SK-N-SH (cell line): Measurements from ENCODE around the gene SOX8. TPM values are rescaled to one million over a fixed set of nuclear protein-coding genes. Genes with fewer than 3 reads are reported as not detected.

Experiments used
- CTCF ChIA-PET: fragments of 300-600, 350-600 bp; formaldehyde crosslinking; extraction: SDS; loops from one replicate; lab custom pipeline; 2021; lab: Yijun Ruan, JAX
- POLR2A ChIA-PET: fragments of 350-600 bp; sonication (Branson Sonifier 250); formaldehyde crosslinking; extraction: SDS; loops from one replicate; lab custom pipeline; 2020; ENCODE audit warnings: antibody characterized with exemption, inconsistent platforms; lab: Yijun Ruan, JAX
- DNase-seq: peaks from one replicate; pipeline ENCODE4 v3.0.0; 2012
- H2AFZ ChIP-seq: fragments of 200-600 bp; sonication (generic); 2 replicates; pipeline ENCODE4 v1.8.1; 2016; ENCODE audit warnings: antibody characterized with exemption, mild to moderate bottlenecking, low read depth
- H3F3A ChIP-seq: fragments of 200-600 bp; sonication (generic); replicated peaks from 2 replicates; pipeline ENCODE3; 2016; ENCODE audit warnings: antibody characterized with exemption, mild to moderate bottlenecking; ENCODE audit not compliant: insufficient read depth
- H3K27ac ChIP-seq, 2 experiments: fragments of 200-500 bp in 1 of 2; fragments of 200-600 bp in 1 of 2; sonication (Bioruptor generic) in 1 of 2; sonication (generic), shearing (Covaris generic) in 1 of 2; 2 replicates each; pipeline versions ENCODE4 v1.5.1 to v1.6.1; 2014 to 2016; ENCODE audit warnings: low read depth in 2 of 2, inconsistent platforms in 1 of 2, low read length in 1 of 2, mild to moderate bottlenecking in 1 of 2, mixed read lengths in 1 of 2
- H3K27me3 ChIP-seq: fragments of 200-600 bp; sonication (generic), shearing (Covaris generic); 2 replicates; pipeline ENCODE4 v1.6.1; 2016; ENCODE audit warnings: mixed run types; ENCODE audit not compliant: insufficient read depth
- H3K36me3 ChIP-seq, 2 experiments: fragments of 200-500 bp in 1 of 2; fragments of 200-600 bp in 1 of 2; sonication (Bioruptor generic) in 1 of 2; sonication (generic) in 1 of 2; replicated peaks in 1 of 2; 2 replicates each; pipeline versions ENCODE3 to v1.5.1; 2014 to 2016; ENCODE audit warnings: low read length in 1 of 2, mild to moderate bottlenecking in 1 of 2; ENCODE audit not compliant: insufficient read depth in 2 of 2, control insufficient read depth in 1 of 2
- H3K4me1 ChIP-seq, 2 experiments: fragments of 200-500 bp in 1 of 2; fragments of 200-600 bp in 1 of 2; sonication (Bioruptor generic) in 1 of 2; sonication (generic), shearing (Covaris generic) in 1 of 2; 2 replicates each; pipeline versions ENCODE4 v1.5.1 to v1.6.1; 2014 to 2016; ENCODE audit warnings: low read depth in 1 of 2, low read length in 1 of 2, mixed run types in 1 of 2; ENCODE audit not compliant: insufficient read depth in 2 of 2, control insufficient read depth in 1 of 2
- H3K4me2 ChIP-seq: fragments of 200-600 bp; sonication (generic), shearing (Covaris generic); 2 replicates; pipeline ENCODE4 v1.6.1; 2017; ENCODE audit warnings: mixed run types
- H3K4me3 ChIP-seq, 2 experiments: fragments of 200-500 bp in 1 of 2; fragments of 200-600 bp in 1 of 2; sonication (Bioruptor generic) in 1 of 2; sonication (generic), shearing (Covaris generic) in 1 of 2; 2 replicates each; pipeline versions ENCODE4 v1.5.1 to v1.8.1; 2014 to 2016; ENCODE audit warnings: low read depth in 2 of 2, inconsistent platforms in 1 of 2, low read length in 1 of 2, mild to moderate bottlenecking in 1 of 2, mixed read lengths in 1 of 2, moderate library complexity in 1 of 2
- H3K79me2 ChIP-seq: fragments of 200-600 bp; sonication (generic); 2 replicates; pipeline ENCODE4 v1.8.1; 2017; ENCODE audit warnings: mild to moderate bottlenecking; ENCODE audit not compliant: insufficient read depth
- H3K9ac ChIP-seq: fragments of 200-600 bp; sonication (generic); 2 replicates; pipeline ENCODE4 v1.6.1; 2017; ENCODE audit warnings: mixed run types
- H3K9me2 ChIP-seq: fragments of 200-600 bp; sonication (generic); 2 replicates; pipeline ENCODE4 v1.6.1; 2017; ENCODE audit warnings: mixed run types
- H3K9me3 ChIP-seq: fragments of 200-600 bp; sonication (generic); 2 replicates; pipeline ENCODE4 v1.6.1; 2017; ENCODE audit warnings: mixed run types, mild to moderate bottlenecking, moderate library complexity
- H4K20me1 ChIP-seq: fragments of 200-600 bp; sonication (generic); 2 replicates; pipeline ENCODE4 v1.6.1; 2017; ENCODE audit warnings: mild to moderate bottlenecking, mixed run types; ENCODE audit not compliant: insufficient read depth
- CHD2 ChIP-seq: fragments of 150-350 bp; IDR thresholded peaks from 2 replicates; pipeline ENCODE4 v1.6.1; 2018; ENCODE audit warnings: low read length; ENCODE audit not compliant: partially characterized antibody
- EP300 ChIP-seq, 2 experiments: IDR thresholded peaks; 2 replicates each; pipeline versions ENCODE4 v1.4.0 to v1.6.1; 2012; ENCODE audit warnings: borderline replicate concordance in 1 of 2, low read depth in 1 of 2, low read length in 1 of 2
- EZH2phosphoT487 ChIP-seq: fragments of 200-600 bp; sonication (generic); IDR thresholded peaks from 2 replicates; pipeline ENCODE4 v1.6.1; 2017; ENCODE audit warnings: low read depth, mixed run types, mild to moderate bottlenecking, antibody characterized with exemption, moderate library complexity, borderline replicate concordance
- FOXJ3 ChIP-seq: sonication (generic); formaldehyde crosslinking; IDR thresholded peaks from 2 replicates; pipeline ENCODE4 v1.5.1; 2020; ENCODE audit warnings: mild to moderate bottlenecking, missing genetic modification reagents
- GATA2 ChIP-seq: sonication (generic); formaldehyde crosslinking; IDR thresholded peaks from 2 replicates; pipeline ENCODE4 v1.5.0; 2020; ENCODE audit warnings: mild to moderate bottlenecking, missing genetic modification reagents
- MEF2A ChIP-seq: IDR thresholded peaks from 2 replicates; pipeline ENCODE4 v1.4.0; 2012; ENCODE audit warnings: low read depth, borderline replicate concordance
- MXI1 ChIP-seq: IDR thresholded peaks from 2 replicates; pipeline ENCODE4 v1.6.1; 2012; ENCODE audit warnings: mild to moderate bottlenecking, low read depth, low read length, improper control_type of control experiment
- PBX3 ChIP-seq: IDR thresholded peaks from 2 replicates; pipeline ENCODE4; 2012
- RAD21 ChIP-seq: IDR thresholded peaks from 2 replicates; pipeline ENCODE4 v1.6.1; 2012; ENCODE audit warnings: mild to moderate bottlenecking, low read length
- SIN3A ChIP-seq: IDR thresholded peaks from 2 replicates; pipeline ENCODE4 v1.6.1; 2012; ENCODE audit warnings: low read depth, mild to moderate bottlenecking, low read length, moderate library complexity, borderline replicate concordance
- TCF12 ChIP-seq: IDR thresholded peaks from 2 replicates; pipeline ENCODE4 v1.4.0; 2012
- WGBS: methylation state at CpG from one replicate; pipeline ENCODE4 v1.1.6; 2017; ENCODE audit warnings: low lambda C conversion rate; 5-methylcytosine and 5-hydroxymethylcytosine counted together
- polyA plus RNA-seq, 3 experiments: library from polyadenylated mRNA; depleted of rRNA; stranded (reverse); fragments of >200 nt; gene quantifications; 2 replicates each; pipeline ENCODE4 v1.2.3, GENCODE V29; 2012
- TF ChIP-seq, protein P1 (sequence below): fragments of 200-600 bp; sonication (generic); IDR thresholded peaks from 2 replicates; pipeline ENCODE4 v1.6.1; 2017; ENCODE audit warnings: antibody characterized with exemption, mild to moderate bottlenecking, moderate library complexity
- TF ChIP-seq, protein P2 (sequence below): IDR thresholded peaks from 2 replicates; pipeline ENCODE4 v1.4.0; 2012; ENCODE audit warnings: low read depth, borderline replicate concordance

SOX8 gene
- polyA plus RNA-seq, 1 of the 3 experiments (the other 2 are of a cell fraction) = not detected

GRCh38 chr16:982145-983043, 824 bp downstream of the SOX8 start:
- no peak overlapping the region for H3K4me3 ChIP-seq
- H3K9me2 ChIP-seq = no peaks in the 10 kb centered on the region
- no peaks in the 10 kb centered on the region for H3K36me3 ChIP-seq
- no peak overlapping the region for H3K9ac ChIP-seq
- H3K9me3 ChIP-seq = no peaks in the 10 kb centered on the region
- H3K79me2 ChIP-seq = no peaks in the 10 kb centered on the region
- WGBS = 13% methylated on average over 12 of the region's 76 CpGs
- ChIA-PET CTCF (interaction anchor here (0.9 to 1.4 kb wide), 3 partner anchors 12 to 124 kb away, joined by 4 read pairs; no protein-coding TSS in a partner anchor), POLR2A (no interaction called here)
- H3K4me1 ChIP-seq = no peaks in the 10 kb centered on the region
- no peak overlapping the region for H3K4me2 ChIP-seq
- TF ChIP-seq, protein P1, sequence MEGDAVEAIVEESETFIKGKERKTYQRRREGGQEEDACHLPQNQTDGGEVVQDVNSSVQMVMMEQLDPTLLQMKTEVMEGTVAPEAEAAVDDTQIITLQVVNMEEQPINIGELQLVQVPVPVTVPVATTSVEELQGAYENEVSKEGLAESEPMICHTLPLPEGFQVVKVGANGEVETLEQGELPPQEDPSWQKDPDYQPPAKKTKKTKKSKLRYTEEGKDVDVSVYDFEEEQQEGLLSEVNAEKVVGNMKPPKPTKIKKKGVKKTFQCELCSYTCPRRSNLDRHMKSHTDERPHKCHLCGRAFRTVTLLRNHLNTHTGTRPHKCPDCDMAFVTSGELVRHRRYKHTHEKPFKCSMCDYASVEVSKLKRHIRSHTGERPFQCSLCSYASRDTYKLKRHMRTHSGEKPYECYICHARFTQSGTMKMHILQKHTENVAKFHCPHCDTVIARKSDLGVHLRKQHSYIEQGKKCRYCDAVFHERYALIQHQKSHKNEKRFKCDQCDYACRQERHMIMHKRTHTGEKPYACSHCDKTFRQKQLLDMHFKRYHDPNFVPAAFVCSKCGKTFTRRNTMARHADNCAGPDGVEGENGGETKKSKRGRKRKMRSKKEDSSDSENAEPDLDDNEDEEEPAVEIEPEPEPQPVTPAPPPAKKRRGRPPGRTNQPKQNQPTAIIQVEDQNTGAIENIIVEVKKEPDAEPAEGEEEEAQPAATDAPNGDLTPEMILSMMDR = no peak
- TF ChIP-seq MXI1 = no peak
- TF ChIP-seq RAD21 = no peak
- H2AFZ ChIP-seq = no peak overlapping the region
- H3K27ac ChIP-seq = no peak overlapping the region
- peaks cover 90% of the 10 kb centered on the region for H3K27me3 ChIP-seq
- H3F3A ChIP-seq = peaks cover 3% of the 10 kb centered on the region
- H4K20me1 ChIP-seq = peaks cover 19% of the 10 kb centered on the region; the same call in 1 of the 2 replicates
- peak; percentile 43 for DNase-seq

DNA sequence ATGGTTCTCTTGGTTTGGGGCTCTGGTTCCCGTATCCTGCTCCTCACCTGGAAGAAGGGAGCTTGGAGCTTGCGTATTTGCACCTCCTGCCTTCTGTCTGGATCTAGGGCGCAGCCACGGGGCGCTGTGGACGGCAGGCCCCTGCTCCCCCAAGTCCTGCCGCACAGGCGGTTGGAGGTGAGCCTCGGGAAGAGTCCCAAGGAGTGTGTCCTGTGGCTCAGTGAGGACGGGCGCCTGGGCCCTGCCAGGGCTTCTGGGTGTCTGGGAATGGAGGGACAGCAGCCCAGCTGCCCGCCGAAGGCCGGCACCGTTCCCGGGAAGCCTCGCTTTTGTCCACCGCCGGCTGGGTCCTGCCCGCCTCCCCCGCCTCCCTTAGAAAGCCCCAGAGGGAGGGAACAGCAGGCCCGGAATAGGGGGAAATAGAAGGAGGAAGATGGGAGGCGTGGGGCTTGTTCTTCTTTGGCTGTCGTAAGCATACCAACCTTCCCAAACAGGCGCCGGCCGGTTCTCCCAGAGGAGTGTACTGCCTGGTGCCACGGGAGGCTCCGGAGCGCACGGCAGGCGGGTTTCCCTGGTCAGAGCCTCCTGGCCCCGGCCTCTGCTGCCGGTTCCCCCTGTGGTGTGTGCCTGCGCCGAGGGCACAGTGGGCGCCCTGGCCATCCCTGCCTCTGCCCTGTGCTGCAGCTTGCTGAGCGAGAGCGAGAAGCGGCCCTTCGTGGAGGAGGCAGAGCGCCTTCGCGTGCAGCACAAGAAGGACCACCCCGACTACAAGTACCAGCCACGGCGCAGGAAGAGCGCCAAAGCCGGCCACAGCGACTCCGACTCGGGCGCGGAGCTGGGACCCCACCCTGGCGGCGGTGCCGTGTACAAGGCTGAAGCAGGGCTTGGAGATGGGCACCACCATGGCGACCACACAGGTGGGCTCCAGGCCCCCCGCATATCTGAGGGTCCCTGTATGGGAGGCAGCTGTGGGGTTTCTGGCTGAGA, 1.8 kb downstream of the SOX8 start:
- H3K4me3 ChIP-seq = no peak overlapping the region
- no peaks in the 10 kb centered on the region for H3K9me3 ChIP-seq
- POLR2A ChIA-PET = no interaction called here
- peak; percentile 52 for DNase-seq
- H2AFZ ChIP-seq = no peak overlapping the region
- peaks cover 3% of the 10 kb centered on the region for H3F3A ChIP-seq
- no peaks in the 10 kb centered on the region for H3K79me2 ChIP-seq
- H3K27ac ChIP-seq = no peak overlapping the region
- no peak for TF ChIP-seq TCF12
- TF ChIP-seq FOXJ3 (CRISPR knock-in tag) = no peak
- TF ChIP-seq, protein P2, sequence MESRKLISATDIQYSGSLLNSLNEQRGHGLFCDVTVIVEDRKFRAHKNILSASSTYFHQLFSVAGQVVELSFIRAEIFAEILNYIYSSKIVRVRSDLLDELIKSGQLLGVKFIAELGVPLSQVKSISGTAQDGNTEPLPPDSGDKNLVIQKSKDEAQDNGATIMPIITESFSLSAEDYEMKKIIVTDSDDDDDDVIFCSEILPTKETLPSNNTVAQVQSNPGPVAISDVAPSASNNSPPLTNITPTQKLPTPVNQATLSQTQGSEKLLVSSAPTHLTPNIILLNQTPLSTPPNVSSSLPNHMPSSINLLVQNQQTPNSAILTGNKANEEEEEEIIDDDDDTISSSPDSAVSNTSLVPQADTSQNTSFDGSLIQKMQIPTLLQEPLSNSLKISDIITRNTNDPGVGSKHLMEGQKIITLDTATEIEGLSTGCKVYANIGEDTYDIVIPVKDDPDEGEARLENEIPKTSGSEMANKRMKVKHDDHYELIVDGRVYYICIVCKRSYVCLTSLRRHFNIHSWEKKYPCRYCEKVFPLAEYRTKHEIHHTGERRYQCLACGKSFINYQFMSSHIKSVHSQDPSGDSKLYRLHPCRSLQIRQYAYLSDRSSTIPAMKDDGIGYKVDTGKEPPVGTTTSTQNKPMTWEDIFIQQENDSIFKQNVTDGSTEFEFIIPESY = no peak
- no peak for TF ChIP-seq CHD2
- TF ChIP-seq PBX3 = no peak
- no peak for TF ChIP-seq GATA2 (CRISPR knock-in tag)
- no peak for TF ChIP-seq EP300 (IDR thresholded peaks at IDR 0.05; ENCODE audit: borderline replicate concordance in 1 of 2, low read depth in 1 of 2, low read length in 1 of 2)
- TF ChIP-seq SIN3A = no peak
- no peak; the same call in 1 of the 2 replicates for TF ChIP-seq EZH2phosphoT487
- no peak for TF ChIP-seq MEF2A
- 21% methylated on average over 32 of the region's 59 CpGs for WGBS
- H3K4me2 ChIP-seq = no peak overlapping the region
- H3K36me3 ChIP-seq = no peaks in the 10 kb centered on the region
- H3K4me1 ChIP-seq = no peaks in the 10 kb centered on the region
- no peak overlapping the region for H3K9ac ChIP-seq
- peaks cover 19% of the 10 kb centered on the region; the same call in 1 of the 2 replicates for H4K20me1 ChIP-seq
- peaks cover 90% of the 10 kb centered on the region for H3K27me3 ChIP-seq
- CTCF ChIA-PET = interaction anchor here (0.9 kb wide), 1 partner anchor 74 kb away, joined by 4 read pairs; no protein-coding TSS in a partner anchor
- H3K9me2 ChIP-seq = no peaks in the 10 kb centered on the region
